ENCODE data around the gene STK24. TPM values are rescaled to one million over a fixed set of nuclear protein-coding genes. Genes with fewer than 3 reads are reported as not detected.
A peak's percentile ranks its signal among the peaks of the same experiment; 100 is the strongest.

Gene STK24
- total and polyA plus RNA-seq, 4 donors: 42.7 to 56.1 (median 52.2) TPM

GRCh38 chr13:98439126-98439828 lies 137.6 kb downstream of the STK24 start:
- Histone ChIP-seq H3K4me3 (ENCODE audit: low read depth, low read length) (no peak overlapping the region), H3K36me3 (ENCODE audit: control insufficient read depth, insufficient read depth, low read length) (peaks cover 67% of the 10 kb centered on the region), H3K27me3 (ENCODE audit: control insufficient read depth, insufficient read depth, low read length) (no peaks in the 10 kb centered on the region), H3K27ac (ENCODE audit: low read depth, low read length) (no peak overlapping the region), H3K9me3 (ENCODE audit: control insufficient read depth, insufficient read depth, low read length) (no peaks in the 10 kb centered on the region), H3K4me1 (ENCODE audit: control insufficient read depth, insufficient read depth, low read length) (peaks cover 23% of the 10 kb centered on the region)
- no peak for DNase-seq (ENCODE audit: low read depth in 4 of 6, low spot score in 6 of 6)
- WGBS (ENCODE audit: insufficient coverage): 93% methylated on average over 24 of the region's 32 CpGs

- 93% methylated on average over 26 of the region's 27 CpGs for WGBS (ENCODE audit: insufficient coverage)
- Histone ChIP-seq H3K36me3 (ENCODE audit: control insufficient read depth, insufficient read depth, low read length) (peaks cover 62% of the 10 kb centered on the region), H3K27me3 (ENCODE audit: control insufficient read depth, insufficient read depth, low read length) (no peaks in the 10 kb centered on the region), H3K4me3 (ENCODE audit: low read depth, low read length) (no peak overlapping the region), H3K9me3 (ENCODE audit: control insufficient read depth, insufficient read depth, low read length) (no peaks in the 10 kb centered on the region), H3K4me1 (ENCODE audit: control insufficient read depth, insufficient read depth, low read length) (peaks cover 19% of the 10 kb centered on the region), H3K27ac (ENCODE audit: low read depth, low read length) (no peak overlapping the region)
- no peak for DNase-seq (ENCODE audit: low read depth in 4 of 6, low spot score in 6 of 6)
These were observed 138.4 kb downstream of the STK24 start for GRCh38 chr13:98438246-98439125.

GRCh38 chr13:98436233-98436910 lies 140.5 kb downstream of the STK24 start:
- Histone ChIP-seq H3K4me3 (ENCODE audit: low read depth, low read length) (no peak overlapping the region), H3K27me3 (ENCODE audit: control insufficient read depth, insufficient read depth, low read length) (no peaks in the 10 kb centered on the region), H3K27ac (ENCODE audit: low read depth, low read length) (no peak overlapping the region), H3K4me1 (ENCODE audit: control insufficient read depth, insufficient read depth, low read length) (peaks cover 10% of the 10 kb centered on the region), H3K36me3 (ENCODE audit: control insufficient read depth, insufficient read depth, low read length) (peaks cover 55% of the 10 kb centered on the region), H3K9me3 (ENCODE audit: control insufficient read depth, insufficient read depth, low read length) (no peaks in the 10 kb centered on the region)
- WGBS (ENCODE audit: insufficient coverage): 60% methylated on average over 5 of the region's 12 CpGs
- DNase-seq (ENCODE audit: low read depth in 4 of 6, low spot score in 6 of 6): peak in 1 of 6 donors; percentile 64

GRCh38 chr13:98435376-98435775 lies 141.5 kb downstream of the STK24 start:
- Histone ChIP-seq H3K27ac (ENCODE audit: low read depth, low read length) (no peak overlapping the region), H3K9me3 (ENCODE audit: control insufficient read depth, insufficient read depth, low read length) (no peaks in the 10 kb centered on the region), H3K36me3 (ENCODE audit: control insufficient read depth, insufficient read depth, low read length) (peaks cover 50% of the 10 kb centered on the region), H3K27me3 (ENCODE audit: control insufficient read depth, insufficient read depth, low read length) (no peaks in the 10 kb centered on the region), H3K4me1 (ENCODE audit: control insufficient read depth, insufficient read depth, low read length) (peaks cover 10% of the 10 kb centered on the region), H3K4me3 (ENCODE audit: low read depth, low read length) (no peak overlapping the region)
- peak in 2 of 6 donors; percentile 78 to 83 for DNase-seq (ENCODE audit: low read depth in 4 of 6, low spot score in 6 of 6)
- 42% methylated on average over 10 of the region's 11 CpGs for WGBS (ENCODE audit: insufficient coverage)

GRCh38 chr13:98434060-98434459 lies 142.8 kb downstream of the STK24 start:
- Histone ChIP-seq H3K36me3 (ENCODE audit: control insufficient read depth, insufficient read depth, low read length) (peaks cover 40% of the 10 kb centered on the region), H3K27ac (ENCODE audit: low read depth, low read length) (no peak overlapping the region), H3K4me1 (ENCODE audit: control insufficient read depth, insufficient read depth, low read length) (peaks cover 11% of the 10 kb centered on the region), H3K9me3 (ENCODE audit: control insufficient read depth, insufficient read depth, low read length) (no peaks in the 10 kb centered on the region), H3K27me3 (ENCODE audit: control insufficient read depth, insufficient read depth, low read length) (no peaks in the 10 kb centered on the region), H3K4me3 (ENCODE audit: low read depth, low read length) (no peak overlapping the region)
- DNase-seq (ENCODE audit: low read depth in 4 of 6, low spot score in 6 of 6): no peak
- 94% methylated on average over 3 of the region's 6 CpGs for WGBS (ENCODE audit: insufficient coverage)

- H3K4me3 ChIP-seq (ENCODE audit: low read depth, low read length): no peak overlapping the region
- H3K27ac ChIP-seq (ENCODE audit: low read depth, low read length): no peak overlapping the region
- peaks cover 40% of the 10 kb centered on the region for H3K36me3 ChIP-seq (ENCODE audit: control insufficient read depth, insufficient read depth, low read length)
- peaks cover 12% of the 10 kb centered on the region for H3K4me1 ChIP-seq (ENCODE audit: control insufficient read depth, insufficient read depth, low read length)
- 97% methylated on average over 4 of the region's 10 CpGs for WGBS (ENCODE audit: insufficient coverage)
- no peak for DNase-seq (ENCODE audit: low read depth in 4 of 6, low spot score in 6 of 6)
- no peaks in the 10 kb centered on the region for H3K9me3 ChIP-seq (ENCODE audit: control insufficient read depth, insufficient read depth, low read length)
- H3K27me3 ChIP-seq (ENCODE audit: control insufficient read depth, insufficient read depth, low read length): no peaks in the 10 kb centered on the region
These were observed 143.3 kb downstream of the STK24 start for GRCh38 chr13:98433654-98434053.

- H3K4me3 ChIP-seq (ENCODE audit: low read depth, low read length): no peak overlapping the region
- no peaks in the 10 kb centered on the region for H3K9me3 ChIP-seq (ENCODE audit: control insufficient read depth, insufficient read depth, low read length)
- H3K27ac ChIP-seq (ENCODE audit: low read depth, low read length): no peak overlapping the region
- peaks cover 16% of the 10 kb centered on the region for H3K4me1 ChIP-seq (ENCODE audit: control insufficient read depth, insufficient read depth, low read length)
- WGBS (ENCODE audit: insufficient coverage): 99% methylated on average over 10 of the region's 11 CpGs
- H3K27me3 ChIP-seq (ENCODE audit: control insufficient read depth, insufficient read depth, low read length): no peaks in the 10 kb centered on the region
- no peak for DNase-seq (ENCODE audit: low read depth in 4 of 6, low spot score in 6 of 6)
- peaks cover 40% of the 10 kb centered on the region for H3K36me3 ChIP-seq (ENCODE audit: control insufficient read depth, insufficient read depth, low read length)
These were observed 144.3 kb downstream of the STK24 start for GRCh38 chr13:98432638-98433037.

- no peak overlapping the region for H3K27ac ChIP-seq (ENCODE audit: low read depth, low read length)
- WGBS (ENCODE audit: insufficient coverage): 80% methylated on average over 5 of the region's 11 CpGs
These were observed 146.8 kb downstream of the STK24 start for GRCh38 chr13:98429977-98430736.

GRCh38 chr13:98429531-98429930 lies 147.4 kb downstream of the STK24 start:
- Histone ChIP-seq H3K27me3 (ENCODE audit: control insufficient read depth, insufficient read depth, low read length) (no peaks in the 10 kb centered on the region), H3K4me1 (ENCODE audit: control insufficient read depth, insufficient read depth, low read length) (peaks cover 10% of the 10 kb centered on the region), H3K4me3 (ENCODE audit: low read depth, low read length) (no peak overlapping the region), H3K36me3 (ENCODE audit: control insufficient read depth, insufficient read depth, low read length) (peaks cover 46% of the 10 kb centered on the region), H3K27ac (ENCODE audit: low read depth, low read length) (no peak overlapping the region), H3K9me3 (ENCODE audit: control insufficient read depth, insufficient read depth, low read length) (no peaks in the 10 kb centered on the region)
- 96% methylated on average over 5 of the region's 7 CpGs for WGBS (ENCODE audit: insufficient coverage)
- no peak for DNase-seq (ENCODE audit: low read depth in 4 of 6, low spot score in 6 of 6)

More at GRCh38 chr13:98429977-98430736, 146.8 kb downstream of the STK24 start:
- Histone ChIP-seq H3K9me3 (ENCODE audit: control insufficient read depth, insufficient read depth, low read length) (no peaks in the 10 kb centered on the region), H3K27me3 (ENCODE audit: control insufficient read depth, insufficient read depth, low read length) (no peaks in the 10 kb centered on the region), H3K4me1 (ENCODE audit: control insufficient read depth, insufficient read depth, low read length) (peaks cover 10% of the 10 kb centered on the region), H3K36me3 (ENCODE audit: control insufficient read depth, insufficient read depth, low read length) (peaks cover 45% of the 10 kb centered on the region), H3K4me3 (ENCODE audit: low read depth, low read length) (no peak overlapping the region)
- no peak for DNase-seq (ENCODE audit: low read depth in 4 of 6, low spot score in 6 of 6)

All from spinal cord (tissue), 10 donors.